PFSK-1 (cell line): Measurements from ENCODE around the gene RGS7BP.

Experiments
- FOXP2 ChIP-seq: optimal IDR thresholded peaks from 2 replicates; pipeline ENCODE3; 2011; ENCODE audit warnings: borderline replicate concordance, control low read depth, inconsistent platforms; ENCODE audit not compliant: insufficient read depth; ENCODE audit errors: extremely low read length, extremely low read depth
- POLR2AphosphoS5 ChIP-seq: IDR thresholded peaks from 2 replicates; pipeline ENCODE4 v1.6.1; 2012; ENCODE audit warnings: low read depth, mild to moderate bottlenecking, control low read depth, low read length, moderate library complexity
- SIN3A ChIP-seq: IDR thresholded peaks from 2 replicates; pipeline ENCODE4 v1.6.1; 2012; ENCODE audit warnings: mild to moderate bottlenecking, low read length, moderate library complexity, borderline replicate concordance; ENCODE audit not compliant: insufficient read depth
- TAF1 ChIP-seq: IDR thresholded peaks from 2 replicates; pipeline ENCODE4 v1.6.1; 2012; ENCODE audit warnings: low read length, control low read depth, borderline replicate concordance; ENCODE audit not compliant: insufficient read depth
- TF ChIP-seq, protein P1 (sequence below), 2 experiments: IDR thresholded peaks; 2 replicates each; pipeline versions ENCODE4 v1.6.1 to v1.8.0; 2011 to 2012; ENCODE audit warnings: low read depth in 2 of 2, low read length in 2 of 2, control low read depth in 1 of 2, inconsistent platforms in 1 of 2, mild to moderate bottlenecking in 1 of 2, moderate library complexity in 1 of 2; ENCODE audit not compliant: insufficient read depth in 1 of 2

DNA sequence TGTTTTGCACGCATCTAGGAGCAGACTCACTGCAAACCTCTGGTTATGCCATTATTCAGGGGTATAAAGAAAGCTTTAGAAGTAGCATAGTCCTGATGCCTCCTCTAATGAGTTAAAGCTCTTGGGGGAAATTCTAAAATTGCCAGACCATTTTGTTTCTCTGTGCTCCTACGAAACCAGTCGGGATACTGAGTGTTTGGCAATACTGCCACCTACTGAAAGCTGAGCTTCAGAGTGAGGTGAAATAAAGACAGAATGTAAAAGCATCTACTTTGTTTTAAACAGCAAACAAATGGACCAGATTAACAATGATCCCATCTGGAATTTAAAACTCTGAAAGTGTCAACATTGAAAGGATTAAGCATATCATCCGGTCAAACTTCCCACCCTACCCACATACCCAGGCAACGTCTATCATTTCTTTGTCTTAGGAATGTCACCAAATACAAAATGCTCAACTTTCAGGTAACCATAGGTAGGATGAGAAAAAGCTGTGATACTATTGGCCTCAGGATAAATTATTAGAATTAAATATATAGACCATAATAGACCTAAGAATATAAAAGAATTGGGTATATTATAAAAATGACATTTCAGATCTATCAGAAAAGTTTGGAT lies 106.6 kb downstream of the RGS7BP start:
- TF ChIP-seq TAF1 (no peak), POLR2AphosphoS5 (no peak), SIN3A (no peak), FOXP2 (no peak)
- TF ChIP-seq, protein P1, sequence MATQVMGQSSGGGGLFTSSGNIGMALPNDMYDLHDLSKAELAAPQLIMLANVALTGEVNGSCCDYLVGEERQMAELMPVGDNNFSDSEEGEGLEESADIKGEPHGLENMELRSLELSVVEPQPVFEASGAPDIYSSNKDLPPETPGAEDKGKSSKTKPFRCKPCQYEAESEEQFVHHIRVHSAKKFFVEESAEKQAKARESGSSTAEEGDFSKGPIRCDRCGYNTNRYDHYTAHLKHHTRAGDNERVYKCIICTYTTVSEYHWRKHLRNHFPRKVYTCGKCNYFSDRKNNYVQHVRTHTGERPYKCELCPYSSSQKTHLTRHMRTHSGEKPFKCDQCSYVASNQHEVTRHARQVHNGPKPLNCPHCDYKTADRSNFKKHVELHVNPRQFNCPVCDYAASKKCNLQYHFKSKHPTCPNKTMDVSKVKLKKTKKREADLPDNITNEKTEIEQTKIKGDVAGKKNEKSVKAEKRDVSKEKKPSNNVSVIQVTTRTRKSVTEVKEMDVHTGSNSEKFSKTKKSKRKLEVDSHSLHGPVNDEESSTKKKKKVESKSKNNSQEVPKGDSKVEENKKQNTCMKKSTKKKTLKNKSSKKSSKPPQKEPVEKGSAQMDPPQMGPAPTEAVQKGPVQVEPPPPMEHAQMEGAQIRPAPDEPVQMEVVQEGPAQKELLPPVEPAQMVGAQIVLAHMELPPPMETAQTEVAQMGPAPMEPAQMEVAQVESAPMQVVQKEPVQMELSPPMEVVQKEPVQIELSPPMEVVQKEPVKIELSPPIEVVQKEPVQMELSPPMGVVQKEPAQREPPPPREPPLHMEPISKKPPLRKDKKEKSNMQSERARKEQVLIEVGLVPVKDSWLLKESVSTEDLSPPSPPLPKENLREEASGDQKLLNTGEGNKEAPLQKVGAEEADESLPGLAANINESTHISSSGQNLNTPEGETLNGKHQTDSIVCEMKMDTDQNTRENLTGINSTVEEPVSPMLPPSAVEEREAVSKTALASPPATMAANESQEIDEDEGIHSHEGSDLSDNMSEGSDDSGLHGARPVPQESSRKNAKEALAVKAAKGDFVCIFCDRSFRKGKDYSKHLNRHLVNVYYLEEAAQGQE (IDR thresholded peaks at IDR 0.05; ENCODE audit: insufficient read depth in 1 of 2, low read depth in 2 of 2, low read length in 2 of 2): no peak
